HEK293 (cell line): ENCODE measurements around the gene HAND2.

Experiments
- CTCF ChIA-PET: fragments of 350-600 bp; formaldehyde crosslinking; extraction: SDS; loops from one replicate; lab custom pipeline; 2021; ENCODE audit warnings: antibody characterized with exemption; lab: Yijun Ruan, JAX
- POLR2A ChIA-PET: fragments of 300-600 bp; formaldehyde crosslinking; extraction: SDS; loops from one replicate; lab custom pipeline; 2020; ENCODE audit warnings: antibody characterized with exemption, inconsistent platforms; lab: Yijun Ruan, JAX
- H3K27ac ChIP-seq: fragments of 200-500 bp; sonication (Bioruptor generic); 2 replicates; pipeline ENCODE4 v1.5.1; 2014; ENCODE audit warnings: low read depth, low read length, control low read depth, inconsistent platforms; ENCODE audit errors: extremely low read depth
- H3K36me3 ChIP-seq, 2 experiments: fragments of 200-500 bp in 1 of 2; sonication (Bioruptor generic) in 1 of 2; 1 replicate in 1 of 2; 2 replicates in 1 of 2; pipeline ENCODE4 v1.5.1; 2014 to 2017; ENCODE audit warnings: inconsistent platforms in 2 of 2, low read length in 2 of 2; ENCODE audit not compliant: control insufficient read depth in 2 of 2, insufficient read depth in 1 of 2
- H3K4me1 ChIP-seq: fragments of 200-500 bp; sonication (Bioruptor generic); 2 replicates; pipeline ENCODE4 v1.5.1; 2014; ENCODE audit warnings: mild to moderate bottlenecking, low read length, inconsistent platforms; ENCODE audit not compliant: control insufficient read depth, insufficient read depth
- H3K4me3 ChIP-seq: 2 replicates; pipeline ENCODE4 v1.5.1; 2011; ENCODE audit warnings: low read depth, mild to moderate bottlenecking, control low read depth, low read length, moderate library complexity
- H3K9me3 ChIP-seq: fragments of 200-500 bp; sonication (Bioruptor generic); 2 replicates; pipeline ENCODE4 v1.5.1; 2014; ENCODE audit warnings: low read depth, low read length, inconsistent platforms; ENCODE audit not compliant: control insufficient read depth, insufficient read depth
- HOXA7 ChIP-seq: sonication (generic); formaldehyde crosslinking; IDR thresholded peaks from 2 replicates; pipeline ENCODE4 v1.8.1; 2022; ENCODE audit warnings: missing genetic modification reagents, borderline replicate concordance
- MEIS1 ChIP-seq: sonication (generic); formaldehyde crosslinking; IDR thresholded peaks from 2 replicates; pipeline ENCODE4 v1.8.1; 2022; ENCODE audit warnings: missing genetic modification reagents, mild to moderate bottlenecking, borderline replicate concordance
- OSR2 ChIP-seq: fragments of 450-650 bp; formaldehyde crosslinking; IDR thresholded peaks from 2 replicates; pipeline ENCODE4 v1.5.1; 2016; ENCODE audit warnings: missing biosample characterization, missing genetic modification characterization
- SCRT1 ChIP-seq: fragments of 450-650 bp; formaldehyde crosslinking; IDR thresholded peaks from 2 replicates; pipeline ENCODE4 v1.5.1; 2016; ENCODE audit warnings: missing biosample characterization, missing genetic modification characterization, borderline replicate concordance
- SCRT2 ChIP-seq: fragments of 450-650 bp; formaldehyde crosslinking; IDR thresholded peaks from 2 replicates; pipeline ENCODE4 v1.5.1; 2016; ENCODE audit warnings: missing biosample characterization, missing genetic modification characterization
- SP2 ChIP-seq: fragments of 450-650 bp; formaldehyde crosslinking; IDR thresholded peaks from 2 replicates; pipeline ENCODE4 v1.5.1; 2016; ENCODE audit warnings: missing biosample characterization, missing genetic modification characterization
- SP7 ChIP-seq: fragments of 450-650 bp; formaldehyde crosslinking; IDR thresholded peaks from 2 replicates; pipeline ENCODE4 v1.5.1; 2016; ENCODE audit warnings: missing biosample characterization, missing genetic modification characterization
- TCF7L2 ChIP-seq: IDR thresholded peaks from 2 replicates; pipeline ENCODE4 v1.6.1; 2011; ENCODE audit warnings: low read depth, mild to moderate bottlenecking, inconsistent platforms, low read length, moderate library complexity, borderline replicate concordance
- ZBTB17 ChIP-seq: fragments of 450-650 bp; formaldehyde crosslinking; IDR thresholded peaks from 2 replicates; pipeline ENCODE4 v1.5.1; 2016; ENCODE audit warnings: missing biosample characterization, missing genetic modification characterization
- ZFP69B ChIP-seq: fragments of 450-650 bp; formaldehyde crosslinking; IDR thresholded peaks from 2 replicates; pipeline ENCODE4 v1.5.1; 2016; ENCODE audit warnings: missing biosample characterization, missing genetic modification characterization
- ZNF274 ChIP-seq, 2 experiments: fragments of 200-500 bp in 1 of 2; fragments of 450-650 bp in 1 of 2; sonication (Bioruptor generic) in 1 of 2; formaldehyde crosslinking in 1 of 2; IDR thresholded peaks; 2 replicates each; pipeline versions ENCODE4 v1.5.1 to v1.6.1; 2014 to 2016; ENCODE audit warnings: borderline replicate concordance in 1 of 2, inconsistent platforms in 1 of 2, low read length in 1 of 2, missing biosample characterization in 1 of 2, missing genetic modification characterization in 1 of 2
- ZNF335 ChIP-seq: fragments of 450-650 bp; formaldehyde crosslinking; conservative IDR thresholded peaks from 2 replicates; pipeline ENCODE4 v1.5.1; 2016; ENCODE audit warnings: missing biosample characterization, missing genetic modification characterization
- ZNF354C ChIP-seq: fragments of 450-650 bp; formaldehyde crosslinking; IDR thresholded peaks from 2 replicates; pipeline ENCODE4 v1.5.1; 2016; ENCODE audit warnings: missing biosample characterization, missing genetic modification characterization, low read depth, borderline replicate concordance
- ZNF514 ChIP-seq: fragments of 450-650 bp; formaldehyde crosslinking; IDR thresholded peaks from 2 replicates; pipeline ENCODE4 v1.5.1; 2016; ENCODE audit warnings: missing biosample characterization, missing genetic modification characterization
- ZNF571 ChIP-seq: fragments of 450-650 bp; formaldehyde crosslinking; IDR thresholded peaks from 2 replicates; pipeline ENCODE4 v1.5.0; 2017; ENCODE audit warnings: missing biosample characterization, missing genetic modification characterization
- ZNF660 ChIP-seq: fragments of 450-650 bp; IDR thresholded peaks from 2 replicates; pipeline ENCODE4 v1.5.1; 2018; ENCODE audit warnings: missing biosample characterization, mild to moderate bottlenecking, missing genetic modification characterization
- ZNF701 ChIP-seq: fragments of 450-650 bp; formaldehyde crosslinking; IDR thresholded peaks from 2 replicates; pipeline ENCODE4 v1.5.1; 2016; ENCODE audit warnings: missing biosample characterization, missing genetic modification characterization
- ZNF747 ChIP-seq: fragments of 450-650 bp; formaldehyde crosslinking; IDR thresholded peaks from 2 replicates; pipeline ENCODE4 v1.5.1; 2016; ENCODE audit warnings: missing biosample characterization, missing genetic modification characterization
- ZNF785 ChIP-seq: fragments of 450-650 bp; formaldehyde crosslinking; IDR thresholded peaks from 2 replicates; pipeline ENCODE4 v1.5.1; 2016; ENCODE audit warnings: missing biosample characterization, missing genetic modification characterization
- ZSCAN30 ChIP-seq: fragments of 450-650 bp; IDR thresholded peaks from 2 replicates; pipeline ENCODE4 v1.5.1; 2018; ENCODE audit warnings: missing biosample characterization, mild to moderate bottlenecking, missing genetic modification characterization, moderate library complexity
- ZXDB ChIP-seq: fragments of 450-650 bp; formaldehyde crosslinking; IDR thresholded peaks from 2 replicates; pipeline ENCODE4 v1.5.1; 2016; ENCODE audit warnings: missing biosample characterization, missing genetic modification characterization
- TF ChIP-seq, protein P1 (sequence below): fragments of 450-650 bp; formaldehyde crosslinking; IDR thresholded peaks from 2 replicates; pipeline ENCODE4 v1.5.0; 2017; ENCODE audit warnings: missing biosample characterization, missing genetic modification characterization, borderline replicate concordance
- TF ChIP-seq, protein P2 (sequence below): fragments of 450-650 bp; formaldehyde crosslinking; IDR thresholded peaks from 2 replicates; pipeline ENCODE4 v1.5.1; 2016; ENCODE audit warnings: missing biosample characterization, missing genetic modification characterization
- TF ChIP-seq, protein P3 (sequence below): fragments of 450-650 bp; formaldehyde crosslinking; IDR thresholded peaks from 2 replicates; pipeline ENCODE4 v1.5.1; 2016; ENCODE audit warnings: missing biosample characterization, missing genetic modification characterization
- TF ChIP-seq, protein P4 (sequence below): fragments of 450-650 bp; formaldehyde crosslinking; IDR thresholded peaks from 2 replicates; pipeline ENCODE4 v1.5.1; 2016; ENCODE audit warnings: missing biosample characterization, missing genetic modification characterization, borderline replicate concordance

HAND2 gene

DNA sequence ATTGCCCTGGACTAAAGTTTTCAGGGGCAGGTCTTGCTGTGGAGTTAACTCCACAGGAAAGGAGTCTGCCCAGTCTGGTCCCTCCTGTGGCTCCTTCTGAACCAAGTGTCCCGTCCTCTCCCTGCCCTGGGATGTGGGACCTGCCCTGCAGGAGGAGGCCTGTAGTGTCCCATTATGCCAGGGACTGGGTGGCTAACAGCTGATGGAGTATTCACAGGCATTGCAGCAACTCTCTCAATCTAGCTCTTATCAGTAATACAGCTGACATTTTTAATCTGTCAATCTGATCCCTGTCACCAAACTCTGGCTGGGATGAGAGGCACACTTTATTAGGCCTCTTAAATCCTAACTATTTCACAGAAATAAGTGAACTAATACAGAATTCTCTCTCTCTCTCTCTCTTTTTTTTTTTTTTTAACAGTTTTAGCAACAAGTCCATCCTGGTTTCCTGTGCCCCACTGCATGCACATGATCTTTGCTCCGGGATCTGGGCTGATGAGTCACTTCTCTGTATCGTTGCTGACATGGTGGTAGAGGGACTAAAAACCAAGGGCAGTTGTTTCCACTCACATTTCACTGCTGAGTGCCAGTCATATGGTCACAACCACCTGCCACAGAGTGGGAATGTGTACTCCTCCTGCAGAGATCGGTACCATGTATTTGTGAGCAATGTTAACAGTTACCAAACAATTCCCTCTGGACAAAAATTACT, 39.1 kb downstream of the HAND2 start:
- Histone ChIP-seq H3K36me3 (no peaks in the 10 kb centered on the region), H3K4me1 (peaks cover 6% of the 10 kb centered on the region; the same call in 1 of the 2 replicates), H3K27ac (no peak overlapping the region), H3K4me3 (no peak overlapping the region), H3K9me3 (no peaks in the 10 kb centered on the region)
- CTCF ChIA-PET, result no interaction called here
- TF ChIP-seq, protein P1, sequence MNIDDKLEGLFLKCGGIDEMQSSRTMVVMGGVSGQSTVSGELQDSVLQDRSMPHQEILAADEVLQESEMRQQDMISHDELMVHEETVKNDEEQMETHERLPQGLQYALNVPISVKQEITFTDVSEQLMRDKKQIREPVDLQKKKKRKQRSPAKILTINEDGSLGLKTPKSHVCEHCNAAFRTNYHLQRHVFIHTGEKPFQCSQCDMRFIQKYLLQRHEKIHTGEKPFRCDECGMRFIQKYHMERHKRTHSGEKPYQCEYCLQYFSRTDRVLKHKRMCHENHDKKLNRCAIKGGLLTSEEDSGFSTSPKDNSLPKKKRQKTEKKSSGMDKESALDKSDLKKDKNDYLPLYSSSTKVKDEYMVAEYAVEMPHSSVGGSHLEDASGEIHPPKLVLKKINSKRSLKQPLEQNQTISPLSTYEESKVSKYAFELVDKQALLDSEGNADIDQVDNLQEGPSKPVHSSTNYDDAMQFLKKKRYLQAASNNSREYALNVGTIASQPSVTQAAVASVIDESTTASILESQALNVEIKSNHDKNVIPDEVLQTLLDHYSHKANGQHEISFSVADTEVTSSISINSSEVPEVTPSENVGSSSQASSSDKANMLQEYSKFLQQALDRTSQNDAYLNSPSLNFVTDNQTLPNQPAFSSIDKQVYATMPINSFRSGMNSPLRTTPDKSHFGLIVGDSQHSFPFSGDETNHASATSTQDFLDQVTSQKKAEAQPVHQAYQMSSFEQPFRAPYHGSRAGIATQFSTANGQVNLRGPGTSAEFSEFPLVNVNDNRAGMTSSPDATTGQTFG (tag by site-specific recombination), result no peak
- TF ChIP-seq ZNF335, result peak; percentile 29; the same call in 1 of the 2 replicates
- no peak for TF ChIP-seq ZNF354C
- TF ChIP-seq ZNF701 (tag by site-specific recombination), result no peak
- TF ChIP-seq ZNF660 (tag by site-specific recombination), result no peak
- TF ChIP-seq SP2 (tag by site-specific recombination), result no peak
- no peak for TF ChIP-seq ZFP69B (tag by site-specific recombination)
- TF ChIP-seq, protein P2, sequence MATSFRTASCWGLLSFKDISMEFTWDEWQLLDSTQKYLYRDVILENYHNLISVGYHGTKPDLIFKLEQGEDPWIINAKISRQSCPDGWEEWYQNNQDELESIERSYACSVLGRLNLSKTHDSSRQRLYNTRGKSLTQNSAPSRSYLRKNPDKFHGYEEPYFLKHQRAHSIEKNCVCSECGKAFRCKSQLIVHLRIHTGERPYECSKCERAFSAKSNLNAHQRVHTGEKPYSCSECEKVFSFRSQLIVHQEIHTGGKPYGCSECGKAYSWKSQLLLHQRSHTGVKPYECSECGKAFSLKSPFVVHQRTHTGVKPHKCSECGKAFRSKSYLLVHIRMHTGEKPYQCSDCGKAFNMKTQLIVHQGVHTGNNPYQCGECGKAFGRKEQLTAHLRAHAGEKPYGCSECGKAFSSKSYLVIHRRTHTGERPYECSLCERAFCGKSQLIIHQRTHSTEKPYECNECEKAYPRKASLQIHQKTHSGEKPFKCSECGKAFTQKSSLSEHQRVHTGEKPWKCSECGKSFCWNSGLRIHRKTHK (tag by site-specific recombination), result no peak
- TF ChIP-seq ZNF785 (tag by site-specific recombination), result no peak
- TF ChIP-seq ZNF571 (tag by site-specific recombination), result no peak
- TF ChIP-seq ZBTB17 (tag by site-specific recombination), result peak; percentile 54
- no peak for TF ChIP-seq ZXDB (tag by site-specific recombination)
- no peak for TF ChIP-seq OSR2
- peak; percentile 89 for TF ChIP-seq SCRT2
- POLR2A ChIA-PET, result interaction anchor here (0.6 to 1.9 kb wide), 2 partner anchors 121 to 157 kb away, joined by 5 to 6 read pairs; partner anchors contain the start of gene HMGB2

DNA sequence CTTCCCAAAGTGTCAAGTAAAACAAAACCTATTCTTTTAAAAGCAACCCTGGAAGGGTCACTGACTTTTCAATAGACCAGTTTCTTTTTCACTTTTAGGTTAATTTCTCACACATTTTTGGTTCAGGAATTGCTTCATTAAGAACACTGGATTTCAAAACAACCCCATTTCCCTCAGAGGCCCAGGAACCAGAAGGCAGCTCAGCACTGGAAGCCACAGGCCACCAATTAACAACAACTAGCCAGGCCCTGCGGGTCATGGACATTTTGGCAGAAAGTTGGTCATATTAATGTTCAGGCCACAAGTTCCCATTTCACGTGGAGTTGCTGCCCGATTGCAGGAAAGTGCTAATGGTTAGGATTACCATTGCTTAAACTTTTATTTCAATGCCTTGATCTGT, 39.8 kb downstream of the HAND2 start:
- H3K4me1 ChIP-seq, result peaks cover 6% of the 10 kb centered on the region; the same call in 1 of the 2 replicates
- ChIA-PET CTCF (no interaction called here), POLR2A (interaction anchor here (0.6 to 1.9 kb wide), 2 partner anchors 120 to 156 kb away, joined by 5 to 6 read pairs; partner anchors contain the start of gene HMGB2)
- no peaks in the 10 kb centered on the region for H3K9me3 ChIP-seq
- H3K27ac ChIP-seq, result no peak overlapping the region
- no peak overlapping the region for H3K4me3 ChIP-seq
- TF ChIP-seq ZNF274 (IDR thresholded peaks at IDR 0.05; ENCODE audit: low read length), result no peak
- TF ChIP-seq ZNF274 (tag by site-specific recombination; IDR thresholded peaks at IDR 0.05; ENCODE audit: borderline replicate concordance), result no peak
- no peak for TF ChIP-seq TCF7L2
- TF ChIP-seq MEIS1 (CRISPR knock-in tag), result no peak
- no peak for TF ChIP-seq ZNF514 (tag by site-specific recombination)
- TF ChIP-seq, protein P3, sequence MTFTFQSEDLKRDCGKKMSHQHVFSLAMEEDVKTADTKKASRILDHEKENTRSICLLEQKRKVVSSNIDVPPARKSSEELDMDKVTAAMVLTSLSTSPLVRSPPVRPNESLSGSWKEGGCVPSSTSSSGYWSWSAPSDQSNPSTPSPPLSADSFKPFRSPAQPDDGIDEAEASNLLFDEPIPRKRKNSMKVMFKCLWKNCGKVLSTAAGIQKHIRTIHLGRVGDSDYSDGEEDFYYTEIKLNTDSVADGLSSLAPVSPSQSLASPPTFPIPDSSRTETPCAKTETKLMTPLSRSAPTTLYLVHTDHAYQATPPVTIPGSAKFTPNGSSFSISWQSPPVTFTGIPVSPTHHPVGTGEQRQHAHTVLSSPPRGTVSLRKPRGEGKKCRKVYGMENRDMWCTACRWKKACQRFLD (tag by site-specific recombination), result no peak
- no peak for TF ChIP-seq SCRT1 (tag by site-specific recombination)
- TF ChIP-seq HOXA7 (CRISPR knock-in tag), result no peak
- no peak for TF ChIP-seq ZNF747 (tag by site-specific recombination)
- TF ChIP-seq, protein P4, sequence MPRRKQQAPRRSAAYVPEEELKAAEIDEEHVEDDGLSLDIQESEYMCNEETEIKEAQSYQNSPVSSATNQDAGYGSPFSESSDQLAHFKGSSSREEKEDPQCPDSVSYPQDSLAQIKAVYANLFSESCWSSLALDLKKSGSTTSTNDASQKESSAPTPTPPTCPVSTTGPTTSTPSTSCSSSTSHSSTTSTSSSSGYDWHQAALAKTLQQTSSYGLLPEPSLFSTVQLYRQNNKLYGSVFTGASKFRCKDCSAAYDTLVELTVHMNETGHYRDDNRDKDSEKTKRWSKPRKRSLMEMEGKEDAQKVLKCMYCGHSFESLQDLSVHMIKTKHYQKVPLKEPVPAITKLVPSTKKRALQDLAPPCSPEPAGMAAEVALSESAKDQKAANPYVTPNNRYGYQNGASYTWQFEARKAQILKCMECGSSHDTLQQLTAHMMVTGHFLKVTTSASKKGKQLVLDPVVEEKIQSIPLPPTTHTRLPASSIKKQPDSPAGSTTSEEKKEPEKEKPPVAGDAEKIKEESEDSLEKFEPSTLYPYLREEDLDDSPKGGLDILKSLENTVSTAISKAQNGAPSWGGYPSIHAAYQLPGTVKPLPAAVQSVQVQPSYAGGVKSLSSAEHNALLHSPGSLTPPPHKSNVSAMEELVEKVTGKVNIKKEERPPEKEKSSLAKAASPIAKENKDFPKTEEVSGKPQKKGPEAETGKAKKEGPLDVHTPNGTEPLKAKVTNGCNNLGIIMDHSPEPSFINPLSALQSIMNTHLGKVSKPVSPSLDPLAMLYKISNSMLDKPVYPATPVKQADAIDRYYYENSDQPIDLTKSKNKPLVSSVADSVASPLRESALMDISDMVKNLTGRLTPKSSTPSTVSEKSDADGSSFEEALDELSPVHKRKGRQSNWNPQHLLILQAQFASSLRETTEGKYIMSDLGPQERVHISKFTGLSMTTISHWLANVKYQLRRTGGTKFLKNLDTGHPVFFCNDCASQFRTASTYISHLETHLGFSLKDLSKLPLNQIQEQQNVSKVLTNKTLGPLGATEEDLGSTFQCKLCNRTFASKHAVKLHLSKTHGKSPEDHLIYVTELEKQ (tag by site-specific recombination), result no peak
- no peak for TF ChIP-seq SP7 (tag by site-specific recombination)
- no peak for TF ChIP-seq ZSCAN30 (tag by site-specific recombination)
- no peaks in the 10 kb centered on the region for H3K36me3 ChIP-seq
